DND-41 (cell line): ENCODE measurements around the gene HTT.

Experiments used
- EZH2 ChIP-seq: IDR thresholded peaks from 3 replicates; pipeline ENCODE4 v1.6.1; 2012; ENCODE audit warnings: borderline replicate concordance, low read depth, mild to moderate bottlenecking, moderate library complexity, low read length, inconsistent platforms; ENCODE audit not compliant: severe bottlenecking
- TF ChIP-seq, protein P1 (sequence below): IDR thresholded peaks from 2 replicates; pipeline ENCODE4 v1.5.1; 2012; ENCODE audit warnings: borderline replicate concordance, low read length, moderate library complexity, mild to moderate bottlenecking; ENCODE audit not compliant: poor library complexity, severe bottlenecking; ENCODE audit errors: extremely low read depth

- TF ChIP-seq, protein P1, sequence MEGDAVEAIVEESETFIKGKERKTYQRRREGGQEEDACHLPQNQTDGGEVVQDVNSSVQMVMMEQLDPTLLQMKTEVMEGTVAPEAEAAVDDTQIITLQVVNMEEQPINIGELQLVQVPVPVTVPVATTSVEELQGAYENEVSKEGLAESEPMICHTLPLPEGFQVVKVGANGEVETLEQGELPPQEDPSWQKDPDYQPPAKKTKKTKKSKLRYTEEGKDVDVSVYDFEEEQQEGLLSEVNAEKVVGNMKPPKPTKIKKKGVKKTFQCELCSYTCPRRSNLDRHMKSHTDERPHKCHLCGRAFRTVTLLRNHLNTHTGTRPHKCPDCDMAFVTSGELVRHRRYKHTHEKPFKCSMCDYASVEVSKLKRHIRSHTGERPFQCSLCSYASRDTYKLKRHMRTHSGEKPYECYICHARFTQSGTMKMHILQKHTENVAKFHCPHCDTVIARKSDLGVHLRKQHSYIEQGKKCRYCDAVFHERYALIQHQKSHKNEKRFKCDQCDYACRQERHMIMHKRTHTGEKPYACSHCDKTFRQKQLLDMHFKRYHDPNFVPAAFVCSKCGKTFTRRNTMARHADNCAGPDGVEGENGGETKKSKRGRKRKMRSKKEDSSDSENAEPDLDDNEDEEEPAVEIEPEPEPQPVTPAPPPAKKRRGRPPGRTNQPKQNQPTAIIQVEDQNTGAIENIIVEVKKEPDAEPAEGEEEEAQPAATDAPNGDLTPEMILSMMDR, result no peak
- TF ChIP-seq EZH2, result no peak
These were observed 14.5 kb upstream of the HTT start for GRCh38 chr4:3059943-3060342.
